Chondrocyte (in vitro differentiated cells): ENCODE results near the gene TIMM23B. TPM values are rescaled to one million over a fixed set of nuclear protein-coding genes. Genes with fewer than 3 reads are reported as not detected.
A peak's percentile ranks its signal among the peaks of the same experiment; 100 is the strongest.
"Not testable (repeated sequence)": the region's sequence is repeated elsewhere in the genome, so short reads cannot be mapped to it uniquely, and the experiment has no call there.

Experiments used
- DNase-seq: peaks from one replicate; pipeline ENCODE4 v3.0.0; 2021; ENCODE audit warnings: mixed read lengths, low spot score
- H3K27ac Mint-ChIP-seq: one replicate; pipeline ENCODE4 v1.8.0; 2021; ENCODE audit warnings: mild to moderate bottlenecking, moderate library complexity, mixed read lengths; ENCODE audit not compliant: unreplicated experiment
- H3K27me3 Mint-ChIP-seq: 2 replicates; pipeline ENCODE4 v1.8.0; 2021; ENCODE audit warnings: low read depth, mixed read lengths
- H3K36me3 Mint-ChIP-seq: 2 replicates; pipeline ENCODE4 v1.8.0; 2021; ENCODE audit warnings: low read depth, mixed read lengths
- H3K4me1 Mint-ChIP-seq: 2 replicates; pipeline ENCODE4 v1.8.0; 2021; ENCODE audit warnings: low read depth, mild to moderate bottlenecking, mixed read lengths
- H3K4me3 Mint-ChIP-seq: one replicate; pipeline ENCODE4 v1.8.0; 2021; ENCODE audit warnings: mild to moderate bottlenecking, moderate library complexity, mixed read lengths; ENCODE audit not compliant: unreplicated experiment
- H3K9me3 Mint-ChIP-seq: 2 replicates; pipeline ENCODE4 v1.8.0; 2021; ENCODE audit warnings: low read depth, mixed read lengths
- CTCF ChIP-seq: fragments of 200-600 bp; sonication (generic); IDR thresholded peaks from 2 replicates; pipeline ENCODE4 v1.5.0; 2021; ENCODE audit warnings: antibody characterized with exemption, mild to moderate bottlenecking, moderate library complexity
- long read RNA-seq: library from polyadenylated mRNA; stranded (forward); transcript quantifications from one replicate; pipeline ENCODE4 v2.0.0, GENCODE V29; 2021
- total RNA-seq: library from RNA; stranded (reverse); gene quantifications from 3 replicates; pipeline ENCODE4 v1.2.1, GENCODE V29; 2021

Gene TIMM23B
- total RNA-seq, result 13.1 to 17.6 TPM (median 16.8 TPM) in 3 replicates
- long read RNA-seq, transcript TIMM23B-201 (7 exons, 1,142 nt), result major isoform, 21 of 29 reads
- long read RNA-seq, partial matches to known transcripts, result 1 of 29 reads
- long read RNA-seq, other reads (novel, unspliced or antisense), result 2 of 29 reads

- Mint-ChIP-seq H3K4me1 (peaks cover 34% of the 10 kb centered on the region), H3K4me3 (peak within 1 kb of the TSS; percentile 99), H3K27ac (peak within 1 kb of the TSS; percentile 98)
- H3K9me3 Mint-ChIP-seq, H3K36me3 Mint-ChIP-seq, H3K27me3 Mint-ChIP-seq: not testable (repeated sequence)
- DNase-seq, result peak; percentile 85
- peak; percentile 54 for TF ChIP-seq CTCF
Measured at GRCh38 chr10:49941447-49942338, at the start of gene TIMM23B, which contains the start of gene PARG. TIMM23B (plus strand) TSS chr10:49942053; CDS start chr10:49942195, 142 bp downstream. PARG (minus strand) TSS chr10:49942027; CDS start chr10:49941725, 302 bp downstream.

DNA sequence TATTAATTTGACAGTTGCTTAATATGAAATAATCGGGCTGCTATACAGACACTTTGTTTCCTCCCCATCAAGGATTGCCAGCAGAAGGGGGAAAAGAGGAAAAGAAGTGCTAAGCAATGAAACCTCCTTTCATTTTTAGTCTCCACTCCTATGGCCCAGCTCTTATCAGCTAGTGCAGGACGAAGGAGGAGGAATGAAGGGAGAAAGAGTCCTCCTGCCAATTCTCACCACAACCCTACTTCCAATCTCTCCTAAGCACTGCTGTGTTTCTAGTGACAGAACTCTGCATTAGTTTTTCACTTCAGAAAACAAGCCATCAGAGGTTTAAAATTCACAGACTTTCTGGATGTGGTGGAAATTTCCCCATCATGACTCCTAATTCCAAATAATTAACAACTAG is 41.9 kb upstream of the TIMM23B start:
- H3K27me3 Mint-ChIP-seq, H3K9me3 Mint-ChIP-seq, H3K27ac Mint-ChIP-seq, DNase-seq, H3K36me3 Mint-ChIP-seq, H3K4me3 Mint-ChIP-seq, H3K4me1 Mint-ChIP-seq: not testable (repeated sequence)

- not testable (repeated sequence) for H3K4me3 Mint-ChIP-seq, H3K4me1 Mint-ChIP-seq, H3K27me3 Mint-ChIP-seq, H3K36me3 Mint-ChIP-seq, H3K9me3 Mint-ChIP-seq, DNase-seq, H3K27ac Mint-ChIP-seq
Measured at GRCh38 chr10:49900406-49900805, 41.4 kb upstream of the TIMM23B start.

DNA sequence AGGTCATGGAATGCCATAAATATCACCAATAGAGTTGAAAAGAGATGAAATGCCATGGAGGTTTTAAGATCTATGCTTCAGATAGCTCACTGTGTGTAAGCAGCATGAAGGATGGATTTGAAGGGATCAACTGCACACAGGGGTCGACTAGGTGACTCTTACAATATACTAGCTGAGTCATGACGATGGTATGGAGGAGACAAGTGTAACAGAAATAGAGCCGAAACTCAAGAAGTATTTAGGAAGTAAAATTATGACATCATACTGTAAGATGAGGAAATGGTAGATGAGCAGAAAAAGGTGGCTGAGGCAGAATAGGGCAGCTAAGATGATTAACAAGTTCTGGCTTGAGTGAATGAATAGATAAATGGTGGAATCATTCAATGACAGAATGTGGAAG is 38.0 kb upstream of the TIMM23B start:
- H3K9me3 Mint-ChIP-seq, H3K27me3 Mint-ChIP-seq, H3K27ac Mint-ChIP-seq, H3K36me3 Mint-ChIP-seq, H3K4me3 Mint-ChIP-seq, H3K4me1 Mint-ChIP-seq, DNase-seq: not testable (repeated sequence)

GRCh38 chr10:49908290-49909080 is 33.4 kb upstream of the TIMM23B start:
- H3K36me3 Mint-ChIP-seq, H3K27ac Mint-ChIP-seq, H3K4me1 Mint-ChIP-seq, H3K4me3 Mint-ChIP-seq, H3K9me3 Mint-ChIP-seq, H3K27me3 Mint-ChIP-seq, DNase-seq: not testable (repeated sequence)

GRCh38 chr10:49910295-49910694 is 31.6 kb upstream of the TIMM23B start:
- not testable (repeated sequence) for DNase-seq, H3K4me1 Mint-ChIP-seq, H3K9me3 Mint-ChIP-seq, H3K4me3 Mint-ChIP-seq, H3K36me3 Mint-ChIP-seq, H3K27ac Mint-ChIP-seq, H3K27me3 Mint-ChIP-seq

- not testable (repeated sequence) for DNase-seq, H3K4me3 Mint-ChIP-seq, H3K4me1 Mint-ChIP-seq, H3K9me3 Mint-ChIP-seq, H3K36me3 Mint-ChIP-seq, H3K27ac Mint-ChIP-seq, H3K27me3 Mint-ChIP-seq
- TF ChIP-seq CTCF, result peak; percentile 69
Measured at GRCh38 chr10:49916451-49916850, 25.4 kb upstream of the TIMM23B start.

DNA sequence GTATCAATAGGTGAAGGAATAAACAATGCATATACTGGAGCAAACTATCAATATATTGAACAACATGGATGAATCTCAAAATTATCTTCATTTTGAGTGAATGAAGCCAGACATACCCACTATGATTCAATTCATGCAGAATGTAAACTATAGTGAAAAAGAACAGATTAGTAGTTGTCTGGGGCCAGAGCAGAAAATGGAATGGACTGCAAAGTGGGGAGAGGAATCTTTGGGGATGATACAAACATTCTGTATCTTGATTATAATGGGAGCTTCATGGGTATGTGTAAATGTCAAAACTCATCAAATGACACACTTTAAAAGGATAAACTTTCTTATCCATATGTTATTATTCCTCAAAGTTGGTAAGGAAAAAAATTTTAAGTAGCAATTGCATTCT is 23.9 kb upstream of the TIMM23B start:
- not testable (repeated sequence) for H3K27me3 Mint-ChIP-seq, H3K9me3 Mint-ChIP-seq, H3K27ac Mint-ChIP-seq, H3K36me3 Mint-ChIP-seq, DNase-seq, H3K4me3 Mint-ChIP-seq, H3K4me1 Mint-ChIP-seq

DNA sequence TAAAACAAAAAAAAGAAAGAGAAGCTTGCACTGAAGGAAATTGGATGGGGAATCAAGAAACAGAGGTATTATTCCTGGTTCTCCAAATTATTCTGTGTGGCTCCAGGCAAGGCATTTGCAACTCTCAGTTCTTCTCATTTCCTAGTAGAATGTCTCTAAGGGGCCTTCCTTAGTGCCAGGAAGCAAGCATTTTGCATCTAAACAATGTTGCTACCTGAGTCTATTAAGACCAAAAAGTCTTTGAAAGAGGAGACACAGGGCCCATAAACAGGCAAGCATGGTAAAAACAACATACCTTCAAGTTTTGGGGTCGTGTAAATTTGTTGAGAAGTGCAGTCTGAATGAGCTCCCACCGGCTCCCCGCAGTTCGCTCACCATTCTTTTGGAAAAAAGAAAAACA is 19.8 kb upstream of the TIMM23B start:
- not testable (repeated sequence) for H3K36me3 Mint-ChIP-seq, H3K27ac Mint-ChIP-seq, H3K27me3 Mint-ChIP-seq, H3K9me3 Mint-ChIP-seq, H3K4me3 Mint-ChIP-seq, H3K4me1 Mint-ChIP-seq, DNase-seq

GRCh38 chr10:49923572-49923971 is 18.3 kb upstream of the TIMM23B start:
- H3K27ac Mint-ChIP-seq, H3K9me3 Mint-ChIP-seq, DNase-seq, H3K4me3 Mint-ChIP-seq, H3K4me1 Mint-ChIP-seq, H3K27me3 Mint-ChIP-seq, H3K36me3 Mint-ChIP-seq: not testable (repeated sequence)
